Smooth muscle cell (in vitro differentiated cells): ENCODE results near the gene CIB1. TPM values are rescaled to one million over a fixed set of nuclear protein-coding genes. Genes with fewer than 3 reads are reported as not detected.

Source experiments
- DNase-seq: peaks from one replicate; lab custom pipeline; 2025; ENCODE audit not compliant: unreplicated experiment; lab: John Stamatoyannopoulos, UW
- H2AFZ ChIP-seq: fragments of 200-600 bp; sonication (generic); 2 replicates; pipeline ENCODE4 v1.6.0; 2016; ENCODE audit warnings: antibody characterized with exemption, low read depth, mild to moderate bottlenecking
- H3F3A ChIP-seq: fragments of 200-600 bp; sonication (generic); 2 replicates; pipeline ENCODE4 v1.6.0; 2017; ENCODE audit warnings: antibody characterized with exemption, low read depth
- H3K27ac ChIP-seq: fragments of 200-600 bp; sonication (generic); 2 replicates; pipeline ENCODE4 v1.5.1; 2016; ENCODE audit warnings: low read depth, mild to moderate bottlenecking
- H3K27me3 ChIP-seq: fragments of 200-600 bp; sonication (generic); 2 replicates; pipeline ENCODE4 v1.6.1; 2016; ENCODE audit warnings: low read depth, mild to moderate bottlenecking
- H3K36me3 ChIP-seq: fragments of 200-600 bp; sonication (generic); 2 replicates; pipeline ENCODE4 v1.5.1; 2016; ENCODE audit warnings: low read depth
- H3K4me1 ChIP-seq: fragments of 200-600 bp; sonication (generic); 2 replicates; pipeline ENCODE4 v1.5.1; 2016; ENCODE audit warnings: low read depth
- H3K4me2 ChIP-seq: fragments of 200-600 bp; sonication (generic); 2 replicates; pipeline ENCODE4 v1.6.0; 2016; ENCODE audit warnings: mild to moderate bottlenecking
- H3K4me3 ChIP-seq: fragments of 200-600 bp; sonication (generic); 2 replicates; pipeline ENCODE4 v1.5.1; 2016; ENCODE audit warnings: mild to moderate bottlenecking
- H3K79me2 ChIP-seq: fragments of 200-600 bp; sonication (generic); 2 replicates; pipeline ENCODE4 v1.6.0; 2016; ENCODE audit warnings: low read depth, mild to moderate bottlenecking
- H3K9ac ChIP-seq: fragments of 200-600 bp; sonication (generic); 2 replicates; pipeline ENCODE4 v1.6.0; 2016; ENCODE audit warnings: low read depth
- H3K9me3 ChIP-seq: fragments of 200-600 bp; sonication (generic); replicated peaks from 2 replicates; pipeline ENCODE4 v1.5.1; 2016; ENCODE audit warnings: low read depth
- H4K20me1 ChIP-seq: fragments of 200-600 bp; sonication (generic); 2 replicates; pipeline ENCODE4 v1.6.0; 2016; ENCODE audit warnings: low read depth
- WGBS: methylation state at CpG from one replicate; pipeline ENCODE4 v1.1.7; 2016; ENCODE audit warnings: low lambda C conversion rate; 5-methylcytosine and 5-hydroxymethylcytosine counted together
- polyA plus RNA-seq: library from polyadenylated mRNA; unstranded; fragments of >200 nt; fragmentation: Nextera tagmentation; extraction: Ambion mirVana; gene quantifications from 2 replicates; pipeline ENCODE4 v1.2.1, GENCODE V29; 2016
- total RNA-seq: library from RNA; depleted of rRNA; stranded (reverse); fragments of >200 nt; gene quantifications from 2 replicates; pipeline ENCODE4 v1.2.3, GENCODE V29; 2014
- TF ChIP-seq, protein P1 (sequence below): fragments of 200-600 bp; sonication (generic); IDR thresholded peaks from 2 replicates; pipeline ENCODE4 v1.5.1; 2017; ENCODE audit warnings: borderline replicate concordance, mild to moderate bottlenecking, antibody characterized with exemption; ENCODE audit not compliant: insufficient read depth, poor library complexity, severe bottlenecking

The CIB1 gene
- total and polyA plus RNA-seq, 2 experiments from 2014 or later: 33.9 to 132 TPM

DNA sequence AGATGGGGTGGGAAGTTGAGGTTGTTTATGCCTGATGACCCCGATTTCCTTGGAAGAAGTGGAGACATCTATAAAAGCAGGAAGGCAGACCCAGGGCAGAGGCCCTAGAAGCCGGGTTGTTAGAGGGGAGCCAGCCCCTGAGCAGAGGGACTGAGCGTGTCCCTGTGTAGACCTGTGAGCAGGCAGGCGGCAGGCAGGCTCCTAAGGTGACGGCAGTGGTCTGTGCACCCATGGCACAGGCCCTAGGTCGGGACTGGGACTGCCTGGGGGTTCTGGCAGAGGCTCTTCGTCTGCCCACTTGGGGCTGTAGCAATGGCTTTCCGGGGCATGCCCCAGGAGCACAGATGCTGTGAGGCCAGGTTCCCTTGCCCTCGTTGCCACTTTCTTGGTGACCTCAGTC is 22.7 kb downstream of the CIB1 start:
- H3K27ac ChIP-seq: peak overlapping the region; percentile 76
- no peaks in the 10 kb centered on the region for H3K27me3 ChIP-seq
- DNase-seq: no peak
- H2AFZ ChIP-seq: no peak overlapping the region
- peaks cover 4% of the 10 kb centered on the region for H3K4me1 ChIP-seq
- H3F3A ChIP-seq: no peaks in the 10 kb centered on the region
- H3K9ac ChIP-seq: no peak overlapping the region
- no peaks in the 10 kb centered on the region for H3K9me3 ChIP-seq
- H3K4me2 ChIP-seq: peak overlapping the region; percentile 68
- H4K20me1 ChIP-seq: peaks cover 60% of the 10 kb centered on the region
- H3K4me3 ChIP-seq: no peak overlapping the region
- H3K79me2 ChIP-seq: peaks cover 56% of the 10 kb centered on the region
- 96% methylated on average over 9 of the region's 9 CpGs for WGBS
- H3K36me3 ChIP-seq: no peaks in the 10 kb centered on the region
- TF ChIP-seq, protein P1, sequence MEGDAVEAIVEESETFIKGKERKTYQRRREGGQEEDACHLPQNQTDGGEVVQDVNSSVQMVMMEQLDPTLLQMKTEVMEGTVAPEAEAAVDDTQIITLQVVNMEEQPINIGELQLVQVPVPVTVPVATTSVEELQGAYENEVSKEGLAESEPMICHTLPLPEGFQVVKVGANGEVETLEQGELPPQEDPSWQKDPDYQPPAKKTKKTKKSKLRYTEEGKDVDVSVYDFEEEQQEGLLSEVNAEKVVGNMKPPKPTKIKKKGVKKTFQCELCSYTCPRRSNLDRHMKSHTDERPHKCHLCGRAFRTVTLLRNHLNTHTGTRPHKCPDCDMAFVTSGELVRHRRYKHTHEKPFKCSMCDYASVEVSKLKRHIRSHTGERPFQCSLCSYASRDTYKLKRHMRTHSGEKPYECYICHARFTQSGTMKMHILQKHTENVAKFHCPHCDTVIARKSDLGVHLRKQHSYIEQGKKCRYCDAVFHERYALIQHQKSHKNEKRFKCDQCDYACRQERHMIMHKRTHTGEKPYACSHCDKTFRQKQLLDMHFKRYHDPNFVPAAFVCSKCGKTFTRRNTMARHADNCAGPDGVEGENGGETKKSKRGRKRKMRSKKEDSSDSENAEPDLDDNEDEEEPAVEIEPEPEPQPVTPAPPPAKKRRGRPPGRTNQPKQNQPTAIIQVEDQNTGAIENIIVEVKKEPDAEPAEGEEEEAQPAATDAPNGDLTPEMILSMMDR: no peak

DNA sequence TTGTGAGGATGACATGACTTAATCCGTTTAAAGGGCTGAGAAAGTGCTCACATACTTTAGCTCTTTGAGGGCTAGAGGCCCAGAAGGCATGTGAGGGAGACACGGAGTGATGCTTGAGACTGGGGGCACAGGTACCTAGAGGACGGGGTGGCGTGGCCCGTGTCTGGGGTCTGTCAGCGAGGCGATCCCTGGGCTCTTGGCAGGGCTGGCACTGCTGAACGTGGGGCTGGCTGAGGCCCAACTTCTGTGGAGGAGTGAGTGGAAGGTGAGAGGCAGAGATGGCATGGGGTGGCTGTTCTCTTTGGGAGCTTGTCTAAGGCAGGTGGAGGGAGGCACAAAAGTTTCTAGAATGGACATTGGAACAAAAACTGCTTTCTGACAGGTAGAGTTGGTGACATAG is 23.1 kb downstream of the CIB1 start:
- Histone ChIP-seq H3K4me2 (no peak overlapping the region), H3K4me1 (peaks cover 4% of the 10 kb centered on the region), H3F3A (no peaks in the 10 kb centered on the region), H3K9me3 (no peaks in the 10 kb centered on the region), H2AFZ (no peak overlapping the region), H3K4me3 (no peak overlapping the region), H3K27ac (no peak overlapping the region), H3K27me3 (no peaks in the 10 kb centered on the region), H3K9ac (no peak overlapping the region), H3K36me3 (no peaks in the 10 kb centered on the region), H3K79me2 (peaks cover 56% of the 10 kb centered on the region), H4K20me1 (peaks cover 65% of the 10 kb centered on the region)
- 80% methylated on average over 8 of the region's 8 CpGs for WGBS
- DNase-seq: no peak
- TF ChIP-seq, protein P1: no peak

DNA sequence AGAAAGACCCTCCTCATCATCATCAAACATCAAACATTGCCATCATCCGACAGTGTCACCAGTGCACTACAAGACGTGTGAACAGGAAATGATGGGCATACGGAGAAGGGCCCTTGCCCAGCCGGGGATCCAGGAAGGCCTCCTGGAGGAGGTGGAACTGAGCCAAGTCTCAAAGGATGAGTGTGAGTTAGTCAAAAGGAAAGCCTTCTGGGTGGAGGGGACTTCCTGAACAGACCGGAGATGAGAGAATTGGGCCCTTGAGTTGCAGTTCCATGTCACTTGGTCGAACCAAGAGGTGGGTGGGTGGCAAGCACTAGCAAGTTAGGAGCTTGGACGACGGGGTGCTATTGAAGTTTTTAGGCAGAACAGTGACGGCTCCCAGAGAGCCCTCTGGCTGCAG is 24.1 kb downstream of the CIB1 start:
- H3K4me3 ChIP-seq: no peak overlapping the region
- H2AFZ ChIP-seq: no peak overlapping the region
- peaks cover 55% of the 10 kb centered on the region for H3K79me2 ChIP-seq
- H3F3A ChIP-seq: no peaks in the 10 kb centered on the region
- TF ChIP-seq, protein P1: no peak
- no peaks in the 10 kb centered on the region for H3K36me3 ChIP-seq
- DNase-seq: no peak
- no peaks in the 10 kb centered on the region for H3K27me3 ChIP-seq
- H3K4me1 ChIP-seq: peaks cover 4% of the 10 kb centered on the region
- WGBS: 83% methylated on average over 9 of the region's 9 CpGs
- H3K9me3 ChIP-seq: no peaks in the 10 kb centered on the region
- no peak overlapping the region for H3K27ac ChIP-seq
- no peak overlapping the region for H3K4me2 ChIP-seq
- peaks cover 71% of the 10 kb centered on the region for H4K20me1 ChIP-seq
- no peak overlapping the region for H3K9ac ChIP-seq

DNA sequence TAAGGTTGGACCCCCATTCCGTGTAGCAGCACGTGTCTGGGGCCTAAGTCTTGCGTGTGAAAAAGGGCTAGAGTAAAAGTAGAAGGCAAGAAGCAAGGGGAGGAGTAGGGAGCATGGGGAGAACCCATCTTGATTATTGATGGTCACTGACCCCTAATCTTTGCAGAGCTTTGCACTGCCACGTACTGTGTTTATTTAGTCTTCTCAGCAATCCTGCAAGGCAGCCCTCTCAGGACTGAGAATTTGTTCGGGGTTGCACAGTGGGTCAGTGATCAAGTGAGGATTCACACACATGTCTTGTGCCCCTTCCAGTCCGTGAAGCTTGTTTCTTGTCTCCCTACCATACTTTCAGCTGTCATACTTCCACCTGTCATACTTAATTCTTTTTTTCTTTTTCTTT is 25.4 kb downstream of the CIB1 start:
- Histone ChIP-seq H3K36me3 (no peaks in the 10 kb centered on the region), H3K27ac (no peak overlapping the region), H3K9me3 (no peaks in the 10 kb centered on the region), H4K20me1 (peaks cover 75% of the 10 kb centered on the region), H2AFZ (no peak overlapping the region), H3K4me3 (no peak overlapping the region), H3K9ac (no peak overlapping the region), H3K27me3 (no peaks in the 10 kb centered on the region), H3F3A (no peaks in the 10 kb centered on the region), H3K4me2 (no peak overlapping the region), H3K4me1 (peaks cover 4% of the 10 kb centered on the region), H3K79me2 (peaks cover 65% of the 10 kb centered on the region)
- TF ChIP-seq, protein P1: no peak
- WGBS: 84% methylated on average over 6 of the region's 6 CpGs
- no peak for DNase-seq
